Right lung (tissue), 5 donors: ENCODE results near the gene UBE2R2. TPM values are rescaled to one million over a fixed set of nuclear protein-coding genes. Genes with fewer than 3 reads are reported as not detected.

Experiments used
- polyA plus RNA-seq, 5 donors: library from polyadenylated mRNA; unstranded; fragments of 120-200 nt; gene quantifications; one replicate each; pipeline versions ENCODE4 v1.2.1 to v1.2.3, GENCODE V29; 2013; ENCODE audit warnings: inconsistent platforms in 1 of 5, low replicate concordance in 1 of 5; ENCODE audit not compliant: insufficient read length in 5 of 5, insufficient read depth in 1 of 5

UBE2R2 gene
- polyA plus RNA-seq, 5 donors: 50.7 to 56.6 (median 52.2) TPM

Other genes with a start within 250 kb of the UBE2R2 start
- under 1 TPM in 3 of 5 donors, not detected in 2; 0.29 to 0.83 (median 0.63) TPM for gene PRSS3, start 21.6 kb upstream of the UBE2R2 start, polyA plus RNA-seq
- 10 to 100 TPM; 31.5 to 35.2 (median 33.6) TPM for gene UBAP2, start 231.7 kb downstream of the UBE2R2 start, polyA plus RNA-seq